Panc1 (cell line): ENCODE results near the gene NEO1.

Source experiments
- CTCF ChIP-seq: fragments of 450-650 bp; IDR thresholded peaks from 2 replicates; pipeline ENCODE4 v1.5.1; 2017; ENCODE audit warnings: mild to moderate bottlenecking
- TCF7L2 ChIP-seq: IDR thresholded peaks from 2 replicates; pipeline ENCODE4 v1.6.1; 2011; ENCODE audit warnings: mild to moderate bottlenecking, low read depth, low read length, inconsistent platforms

- TF ChIP-seq TCF7L2 (no peak), CTCF (no peak)
Measured at GRCh38 chr15:73082812-73083211, 30.5 kb downstream of the NEO1 start.
